ENCODE results near the gene NELFCD.

- TF ChIP-seq, protein P1, sequence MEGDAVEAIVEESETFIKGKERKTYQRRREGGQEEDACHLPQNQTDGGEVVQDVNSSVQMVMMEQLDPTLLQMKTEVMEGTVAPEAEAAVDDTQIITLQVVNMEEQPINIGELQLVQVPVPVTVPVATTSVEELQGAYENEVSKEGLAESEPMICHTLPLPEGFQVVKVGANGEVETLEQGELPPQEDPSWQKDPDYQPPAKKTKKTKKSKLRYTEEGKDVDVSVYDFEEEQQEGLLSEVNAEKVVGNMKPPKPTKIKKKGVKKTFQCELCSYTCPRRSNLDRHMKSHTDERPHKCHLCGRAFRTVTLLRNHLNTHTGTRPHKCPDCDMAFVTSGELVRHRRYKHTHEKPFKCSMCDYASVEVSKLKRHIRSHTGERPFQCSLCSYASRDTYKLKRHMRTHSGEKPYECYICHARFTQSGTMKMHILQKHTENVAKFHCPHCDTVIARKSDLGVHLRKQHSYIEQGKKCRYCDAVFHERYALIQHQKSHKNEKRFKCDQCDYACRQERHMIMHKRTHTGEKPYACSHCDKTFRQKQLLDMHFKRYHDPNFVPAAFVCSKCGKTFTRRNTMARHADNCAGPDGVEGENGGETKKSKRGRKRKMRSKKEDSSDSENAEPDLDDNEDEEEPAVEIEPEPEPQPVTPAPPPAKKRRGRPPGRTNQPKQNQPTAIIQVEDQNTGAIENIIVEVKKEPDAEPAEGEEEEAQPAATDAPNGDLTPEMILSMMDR (IDR thresholded peaks at IDR 0.05) = no peak
- no peak for TF ChIP-seq POLR2A (IDR thresholded peaks at IDR 0.05)
Observed at GRCh38 chr20:59019217-59019616, 38.2 kb downstream of the NELFCD start, which contains the start of gene TUBB1.
